HFF-Myc (cell line): ENCODE measurements around the gene LGALS13.
"Not testable (repeated sequence)": the region's sequence is repeated elsewhere in the genome, so short reads cannot be mapped to it uniquely, and the experiment has no call there.

ENCODE experiments used
- DNase-seq: peaks from one replicate; pipeline ENCODE4 v3.0.0-alpha.2; 2011; ENCODE audit warnings: low read depth; ENCODE audit errors: extremely low read depth
- H3K4me3 ChIP-seq: replicated peaks from 2 replicates; pipeline ENCODE4 v1.5.1; 2011; ENCODE audit warnings: low read depth, mild to moderate bottlenecking, control low read depth, low read length
- TF ChIP-seq, protein P1 (sequence below): IDR thresholded peaks from 2 replicates; pipeline ENCODE4 v1.5.1; 2012; ENCODE audit warnings: mild to moderate bottlenecking, low read depth, low read length, control low read depth; ENCODE audit errors: missing control alignments

LGALS13 gene

DNA sequence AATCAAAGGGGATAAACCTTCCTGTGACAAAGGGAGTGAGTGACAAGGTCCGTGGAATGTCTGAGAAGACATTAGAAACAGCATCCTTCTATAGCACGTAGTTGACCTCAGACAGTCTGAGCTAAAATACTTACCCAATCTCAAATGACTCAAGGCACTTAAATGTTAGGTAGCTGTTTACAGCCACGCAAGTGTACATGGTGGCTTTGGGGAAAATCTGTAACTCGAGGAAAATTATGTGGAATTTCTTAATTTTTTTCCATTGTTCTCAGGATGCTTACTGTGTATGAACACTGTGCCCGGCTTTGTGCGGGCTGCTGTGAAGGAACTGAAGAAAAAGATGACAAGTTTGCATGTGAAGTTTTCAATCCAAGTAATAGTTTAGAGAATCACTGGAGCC lies 5.2 kb downstream of the LGALS13 start:
- H3K4me3 ChIP-seq, result no peak overlapping the region
- DNase-seq, result no peak
- TF ChIP-seq, protein P1, sequence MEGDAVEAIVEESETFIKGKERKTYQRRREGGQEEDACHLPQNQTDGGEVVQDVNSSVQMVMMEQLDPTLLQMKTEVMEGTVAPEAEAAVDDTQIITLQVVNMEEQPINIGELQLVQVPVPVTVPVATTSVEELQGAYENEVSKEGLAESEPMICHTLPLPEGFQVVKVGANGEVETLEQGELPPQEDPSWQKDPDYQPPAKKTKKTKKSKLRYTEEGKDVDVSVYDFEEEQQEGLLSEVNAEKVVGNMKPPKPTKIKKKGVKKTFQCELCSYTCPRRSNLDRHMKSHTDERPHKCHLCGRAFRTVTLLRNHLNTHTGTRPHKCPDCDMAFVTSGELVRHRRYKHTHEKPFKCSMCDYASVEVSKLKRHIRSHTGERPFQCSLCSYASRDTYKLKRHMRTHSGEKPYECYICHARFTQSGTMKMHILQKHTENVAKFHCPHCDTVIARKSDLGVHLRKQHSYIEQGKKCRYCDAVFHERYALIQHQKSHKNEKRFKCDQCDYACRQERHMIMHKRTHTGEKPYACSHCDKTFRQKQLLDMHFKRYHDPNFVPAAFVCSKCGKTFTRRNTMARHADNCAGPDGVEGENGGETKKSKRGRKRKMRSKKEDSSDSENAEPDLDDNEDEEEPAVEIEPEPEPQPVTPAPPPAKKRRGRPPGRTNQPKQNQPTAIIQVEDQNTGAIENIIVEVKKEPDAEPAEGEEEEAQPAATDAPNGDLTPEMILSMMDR, result no peak

DNA sequence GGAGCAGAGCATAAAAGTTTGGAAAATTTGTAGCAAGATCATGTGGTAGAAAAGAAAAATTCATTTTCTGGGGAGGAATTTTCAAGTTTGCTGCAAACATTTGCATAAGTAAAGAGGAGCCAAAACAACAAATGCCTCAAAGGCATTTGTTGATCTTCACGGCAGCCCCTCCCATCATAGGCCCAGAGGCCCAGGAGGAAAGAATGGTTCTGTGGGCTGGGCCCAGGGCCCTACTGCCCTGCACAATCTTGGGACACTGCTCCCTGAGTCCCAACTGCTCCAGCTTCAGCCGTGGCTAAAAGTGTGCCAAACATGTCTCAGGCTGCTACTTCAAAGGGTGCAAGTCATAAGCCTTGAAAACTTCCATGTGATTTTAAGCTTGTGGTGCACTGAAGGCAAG lies 11.3 kb downstream of the LGALS13 start:
- TF ChIP-seq, protein P1, result no peak
- DNase-seq, result no peak
- H3K4me3 ChIP-seq, result no peak overlapping the region

DNA sequence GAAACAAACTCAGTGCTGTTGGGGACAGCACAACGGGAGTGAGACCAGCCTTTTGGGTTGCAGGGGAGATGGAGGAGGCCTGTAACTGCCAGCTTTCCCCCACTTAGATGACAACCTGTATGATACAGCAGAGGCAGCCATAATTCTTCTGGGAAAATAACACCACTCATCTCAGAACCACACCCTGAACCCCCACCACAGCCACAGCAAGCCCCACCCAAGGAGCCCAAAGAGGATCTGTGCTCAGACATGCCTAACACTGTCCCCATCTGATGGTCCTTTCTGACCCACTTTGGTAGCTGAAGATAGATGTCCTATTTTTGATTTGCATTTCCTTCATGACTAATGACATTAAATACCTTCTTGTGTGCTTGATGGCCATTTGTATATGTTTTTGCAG lies 15.4 kb downstream of the LGALS13 start:
- no peak overlapping the region for H3K4me3 ChIP-seq
- TF ChIP-seq, protein P1, result no peak
- DNase-seq, result no peak

DNA sequence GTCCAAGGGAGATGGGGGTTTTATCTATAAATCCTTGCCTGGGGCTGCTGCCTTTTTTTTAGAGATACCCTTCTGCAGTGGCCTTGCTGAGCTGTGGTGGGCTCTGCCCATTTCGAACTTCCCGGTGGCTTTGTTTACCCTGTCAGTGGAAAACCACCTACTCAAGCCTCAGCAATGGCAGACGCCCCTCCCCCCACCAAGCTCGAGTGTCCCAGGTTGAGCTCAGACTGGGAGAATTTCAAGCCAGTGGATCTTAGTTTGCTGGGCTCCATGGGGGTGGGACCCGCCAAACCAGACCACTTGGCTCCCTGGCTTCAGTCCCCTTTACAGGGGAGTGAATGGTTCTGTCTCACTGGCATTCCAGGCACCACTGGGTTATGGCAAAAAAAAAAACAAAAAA lies 21.6 kb downstream of the LGALS13 start:
- TF ChIP-seq, protein P1, result no peak
- H3K4me3 ChIP-seq, result no peak overlapping the region
- DNase-seq, result no peak

DNA sequence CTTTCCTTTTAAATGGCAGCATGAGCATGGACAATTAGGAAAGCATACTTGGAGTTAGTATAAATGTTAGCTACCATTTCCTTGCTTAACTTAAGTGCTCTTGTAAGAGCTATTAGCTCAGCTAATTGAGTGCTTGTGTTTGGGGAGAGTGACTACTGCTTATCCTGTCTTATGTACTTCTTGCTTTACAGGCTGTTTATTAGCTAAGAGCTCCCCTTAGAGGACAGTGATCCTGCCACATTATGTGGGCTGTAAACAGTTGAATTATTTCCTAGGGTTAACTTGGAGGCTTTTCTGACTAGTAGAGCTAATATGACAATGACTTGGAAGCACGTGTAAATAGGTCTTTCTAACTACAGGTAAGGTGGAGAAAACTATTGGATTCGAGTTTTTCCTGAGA lies 25.3 kb downstream of the LGALS13 start:
- DNase-seq, H3K4me3 ChIP-seq: not testable (repeated sequence)

DNA sequence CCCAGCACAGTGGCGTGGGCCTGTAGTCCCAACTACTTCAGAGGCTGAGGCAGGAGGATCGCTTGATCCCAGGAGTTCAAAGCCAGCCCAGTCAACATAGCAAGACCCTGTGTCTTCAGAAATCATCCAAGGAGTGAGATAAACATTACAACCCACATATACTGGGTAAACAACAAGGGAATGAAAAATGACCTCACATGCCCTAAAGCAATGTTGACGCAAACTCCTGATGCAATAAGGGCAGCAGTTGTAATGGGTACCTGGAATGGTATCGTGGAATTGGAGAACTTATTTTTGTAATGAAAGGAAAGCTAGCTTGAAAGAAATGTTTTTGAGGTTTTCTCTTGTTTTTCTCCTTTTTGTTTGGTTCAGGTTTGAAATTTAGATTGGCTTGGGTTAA lies 28.9 kb downstream of the LGALS13 start:
- DNase-seq, result no peak
- TF ChIP-seq, protein P1, result no peak
- H3K4me3 ChIP-seq, result no peak overlapping the region

DNA sequence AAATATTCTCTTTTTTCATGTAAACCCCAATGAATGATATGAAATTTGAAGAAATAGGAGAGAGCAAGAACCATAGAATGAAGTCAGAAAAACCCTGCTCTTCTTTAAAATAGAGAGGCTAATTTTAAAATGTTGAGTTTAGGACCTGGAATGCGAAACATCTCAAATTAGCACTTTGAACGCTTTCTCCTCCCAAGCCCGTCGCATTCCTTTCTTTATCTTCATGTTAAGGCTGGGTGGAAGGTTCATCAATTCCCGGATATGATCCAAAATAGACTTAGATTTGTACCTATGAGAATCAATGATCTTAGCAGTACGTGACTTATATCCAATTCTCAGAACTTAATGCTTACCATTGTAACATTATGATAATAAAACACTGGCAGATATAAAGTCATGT lies 29.3 kb downstream of the LGALS13 start:
- TF ChIP-seq, protein P1, result no peak

More for the DNA sequence above, 29.3 kb downstream of the LGALS13 start:
- no peak for DNase-seq
- no peak overlapping the region for H3K4me3 ChIP-seq
